K562 (cell line): Measurements from ENCODE around the gene HADHA. TPM values are rescaled to one million over a fixed set of nuclear protein-coding genes. Genes with fewer than 3 reads are reported as not detected.
A peak's percentile ranks its signal among the peaks of the same experiment; 100 is the strongest.

Source experiments
- ATAC-seq: fragments of 200-7000 bp; cut with Tn5 transposase; 3 replicates; pipeline ENCODE4 v1.9.1; 2020; ENCODE audit warnings: moderate library complexity
- BruUV-seq: library from RNA; stranded (reverse); fragments of 400-500 nt; replicated peaks from 2 replicates; lab custom pipeline; 2021; lab: Mats Ljungman, UMichigan
- CTCF ChIA-PET: fragments of 300-600 bp; formaldehyde crosslinking; extraction: SDS; loops from one replicate; lab custom pipeline; 2021; ENCODE audit warnings: low intra/inter-chr PET ratio; lab: Yijun Ruan, JAX
- POLR2A ChIA-PET: fragments of 300-600, 350-650 bp; sonication (Branson Sonifier 250); formaldehyde crosslinking; extraction: SDS; loops from one replicate; lab custom pipeline; 2021; ENCODE audit warnings: antibody characterized with exemption, inconsistent platforms; lab: Yijun Ruan, JAX
- DNase-seq, 4 experiments: peaks; one replicate each; pipeline versions ENCODE4 v3.0.0 to v3.0.0-alpha.2; 2011 to 2018; ENCODE audit warnings: low spot score in 3 of 4, mixed read lengths in 3 of 4; ENCODE audit errors: extremely low read depth in 1 of 4
- FAIRE-seq: peaks from 2 replicates; lab custom pipeline; 2011; peaks lifted over from hg19 to GRCh38; lab: Jason Lieb, UNC
- H2AFZ ChIP-seq: 2 replicates; pipeline ENCODE4 v1.6.0; 2011; ENCODE audit warnings: low read depth, low read length, control low read depth, inconsistent platforms
- H3K27ac ChIP-seq: fragments of 200-600 bp; 3 replicates; pipeline ENCODE4 v1.8.0; 2011; ENCODE audit warnings: low read depth, mild to moderate bottlenecking, control low read depth, inconsistent platforms, low read length, moderate library complexity, mixed read lengths; ENCODE audit errors: extremely low read depth
- H3K27me3 ChIP-seq, 2 experiments: fragments of 300-600 bp in 1 of 2; 2 replicates in 1 of 2; 3 replicates in 1 of 2; pipeline versions ENCODE4 v1.6.0 to v1.8.0; 2011; ENCODE audit warnings: inconsistent platforms in 2 of 2, low read length in 2 of 2, mild to moderate bottlenecking in 1 of 2, mixed read lengths in 1 of 2, moderate library complexity in 1 of 2; ENCODE audit not compliant: control insufficient read depth in 2 of 2, insufficient read depth in 2 of 2
- H3K36me3 ChIP-seq: fragments of 300-600 bp; 3 replicates; pipeline ENCODE4 v1.8.0; 2011; ENCODE audit warnings: mild to moderate bottlenecking, low read length, inconsistent platforms; ENCODE audit not compliant: control insufficient read depth, insufficient read depth
- H3K4me1 ChIP-seq, 2 experiments: fragments of 200-600 bp in 1 of 2; replicated peaks in 1 of 2; 2 replicates in 1 of 2; 3 replicates in 1 of 2; pipeline versions ENCODE4 v1.5.1 to v1.8.0; 2011; ENCODE audit warnings: inconsistent platforms in 2 of 2, low read length in 2 of 2, mild to moderate bottlenecking in 1 of 2, mixed read lengths in 1 of 2, moderate library complexity in 1 of 2; ENCODE audit not compliant: control insufficient read depth in 2 of 2, insufficient read depth in 2 of 2
- H3K4me2 ChIP-seq: 2 replicates; pipeline ENCODE4 v1.6.1; 2011; ENCODE audit warnings: low read length, control low read depth, inconsistent platforms, mixed read lengths; ENCODE audit not compliant: insufficient read depth
- H3K4me3 ChIP-seq: fragments of 200-600 bp; sonication (generic), shearing (Covaris generic); 2 replicates; pipeline ENCODE4 v1.5.1; 2016; ENCODE audit warnings: control low read depth, inconsistent platforms
- H3K79me2 ChIP-seq: fragments of 200-600 bp; 3 replicates; pipeline ENCODE4 v1.8.0; 2011; ENCODE audit warnings: low read length, inconsistent platforms; ENCODE audit not compliant: control insufficient read depth, insufficient read depth
- H3K9ac ChIP-seq, 2 experiments: 2 replicates each; pipeline versions ENCODE4 v1.6.0 to v1.6.1; 2011; ENCODE audit warnings: low read depth in 2 of 2, low read length in 2 of 2, control low read depth in 1 of 2, inconsistent platforms in 1 of 2, mild to moderate bottlenecking in 1 of 2, mixed read lengths in 1 of 2; ENCODE audit not compliant: insufficient read depth in 1 of 2
- H3K9me1 ChIP-seq: one replicate; pipeline ENCODE4 v1.6.0; 2011; ENCODE audit warnings: inconsistent platforms, mild to moderate bottlenecking, low read length, moderate library complexity; ENCODE audit not compliant: control insufficient read depth, insufficient read depth
- H3K9me3 ChIP-seq: replicated peaks from 2 replicates; pipeline ENCODE4 v1.5.1; 2011; ENCODE audit warnings: low read depth, low read length, inconsistent platforms; ENCODE audit not compliant: control insufficient read depth, insufficient read depth
- H4K20me1 ChIP-seq: replicated peaks from 2 replicates; pipeline ENCODE4 v1.6.1; 2011; ENCODE audit warnings: low read length, inconsistent platforms, mixed read lengths; ENCODE audit not compliant: control insufficient read depth, insufficient read depth
- PTTG1 ChIP-seq: fragments of 450-650 bp; IDR thresholded peaks from 2 replicates; pipeline ENCODE4 v1.6.1; 2016; ENCODE audit warnings: low read depth, mild to moderate bottlenecking, missing genetic modification characterization, missing compliant biosample characterization
- RAD21 ChIP-seq, 2 experiments: fragments of 250-450 bp in 1 of 2; fragments of 450-650 bp in 1 of 2; sonication (Bioruptor Pico) in 1 of 2; formaldehyde crosslinking in 1 of 2; IDR thresholded peaks in 1 of 2; conservative IDR thresholded peaks in 1 of 2; 2 replicates each; pipeline versions ENCODE4 v1.4.0 to v1.8.0; 2020 to 2022; ENCODE audit warnings: mild to moderate bottlenecking in 2 of 2, moderate library complexity in 1 of 2
- ZNF79 ChIP-seq: fragments of 250-450 bp; sonication (Bioruptor Pico); IDR thresholded peaks from 2 replicates; pipeline ENCODE4 v1.4.0; 2020; ENCODE audit warnings: low read depth, mild to moderate bottlenecking, moderate library complexity
- WGBS: fragments of 100-300 bp; shearing (Covaris generic); methylation state at CpG from one replicate; pipeline ENCODE4 v1.1.6; 2016; ENCODE audit warnings: low coverage, mixed read lengths; ENCODE audit not compliant: insufficient coverage; ENCODE audit errors: missing lambda C conversion rate; 5-methylcytosine and 5-hydroxymethylcytosine counted together
- in situ Hi-C: fragments of 300-500 bp; cut with MboI; formaldehyde crosslinking; loops from 4 replicates; pipeline ENCODE4 v1.15.0; 2018; ENCODE audit warnings: inconsistent platforms, mixed read lengths
- intact Hi-C: fragments of 100-400 bp; cut with micrococcal nuclease; formaldehyde crosslinking; loops from 2 replicates; pipeline ENCODE4 v1.14.2; 2022
- polyA plus RNA-seq, 8 experiments: library from polyadenylated mRNA; depleted of rRNA in 4 of 8; stranded (reverse) in 5 of 8; unstranded in 3 of 8; fragments of >200 nt; fragmentation: Nextera tagmentation in 2 of 8; fragmentation: Illumina TruSeq in 1 of 8; extraction: Ambion mirVana in 2 of 8; extraction: Trizol in 1 of 8; gene quantifications; 2 replicates each; pipeline versions ENCODE4 v1.2.1 to v1.2.3, GENCODE V29; 2011 to 2014; ENCODE audit warnings: inconsistent platforms in 1 of 8, missing spikeins in 1 of 8
- total RNA-seq, 7 experiments: library from RNA; depleted of rRNA in 6 of 7; stranded (reverse); fragments of >200 nt in 6 of 7; fragmentation: Illumina TruSeq in 2 of 7; extraction: Trizol in 2 of 7; gene quantifications; 2 replicates each; pipeline versions ENCODE4 v1.2.1 to v1.2.3, GENCODE V29; 2011 to 2021; ENCODE audit warnings: low replicate concordance in 1 of 7
- TF ChIP-seq, protein P1 (sequence below), 2 experiments: fragments of 450-650 bp; formaldehyde crosslinking in 1 of 2; IDR thresholded peaks; 2 replicates each; pipeline versions ENCODE4 v1.4.0 to v1.6.1; 2014 to 2020; ENCODE audit warnings: mild to moderate bottlenecking in 2 of 2, borderline replicate concordance in 1 of 2, low read depth in 1 of 2
- TF ChIP-seq, protein P2 (sequence below), 3 experiments: IDR thresholded peaks in 2 of 3; conservative IDR thresholded peaks in 1 of 3; 2 replicates each; pipeline ENCODE4 v1.5.1; 2011 to 2012; ENCODE audit warnings: low read length in 3 of 3, mild to moderate bottlenecking in 3 of 3, control low read depth in 2 of 3, improper control_type of control experiment in 1 of 3, inconsistent platforms in 1 of 3, low read depth in 1 of 3, mixed read lengths in 1 of 3, moderate library complexity in 1 of 3; ENCODE audit not compliant: insufficient read depth in 2 of 3

The HADHA gene
- total and polyA plus RNA-seq, 9 of the 15 experiments (the other 6 are each of a cell fraction or from before 2014, with no cell fraction given), result 145 to 326 (median 202) TPM

GRCh38 chr2:26235089-26235488 is 9.3 kb downstream of the HADHA start:
- no peak overlapping the region for H2AFZ ChIP-seq
- TF ChIP-seq, protein P1, sequence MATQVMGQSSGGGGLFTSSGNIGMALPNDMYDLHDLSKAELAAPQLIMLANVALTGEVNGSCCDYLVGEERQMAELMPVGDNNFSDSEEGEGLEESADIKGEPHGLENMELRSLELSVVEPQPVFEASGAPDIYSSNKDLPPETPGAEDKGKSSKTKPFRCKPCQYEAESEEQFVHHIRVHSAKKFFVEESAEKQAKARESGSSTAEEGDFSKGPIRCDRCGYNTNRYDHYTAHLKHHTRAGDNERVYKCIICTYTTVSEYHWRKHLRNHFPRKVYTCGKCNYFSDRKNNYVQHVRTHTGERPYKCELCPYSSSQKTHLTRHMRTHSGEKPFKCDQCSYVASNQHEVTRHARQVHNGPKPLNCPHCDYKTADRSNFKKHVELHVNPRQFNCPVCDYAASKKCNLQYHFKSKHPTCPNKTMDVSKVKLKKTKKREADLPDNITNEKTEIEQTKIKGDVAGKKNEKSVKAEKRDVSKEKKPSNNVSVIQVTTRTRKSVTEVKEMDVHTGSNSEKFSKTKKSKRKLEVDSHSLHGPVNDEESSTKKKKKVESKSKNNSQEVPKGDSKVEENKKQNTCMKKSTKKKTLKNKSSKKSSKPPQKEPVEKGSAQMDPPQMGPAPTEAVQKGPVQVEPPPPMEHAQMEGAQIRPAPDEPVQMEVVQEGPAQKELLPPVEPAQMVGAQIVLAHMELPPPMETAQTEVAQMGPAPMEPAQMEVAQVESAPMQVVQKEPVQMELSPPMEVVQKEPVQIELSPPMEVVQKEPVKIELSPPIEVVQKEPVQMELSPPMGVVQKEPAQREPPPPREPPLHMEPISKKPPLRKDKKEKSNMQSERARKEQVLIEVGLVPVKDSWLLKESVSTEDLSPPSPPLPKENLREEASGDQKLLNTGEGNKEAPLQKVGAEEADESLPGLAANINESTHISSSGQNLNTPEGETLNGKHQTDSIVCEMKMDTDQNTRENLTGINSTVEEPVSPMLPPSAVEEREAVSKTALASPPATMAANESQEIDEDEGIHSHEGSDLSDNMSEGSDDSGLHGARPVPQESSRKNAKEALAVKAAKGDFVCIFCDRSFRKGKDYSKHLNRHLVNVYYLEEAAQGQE (IDR thresholded peaks at IDR 0.05; ENCODE audit: borderline replicate concordance), result peak; percentile 50; the same call in 1 of the 2 replicates
- TF ChIP-seq, protein P1 (CRISPR knock-in tag; IDR thresholded peaks at IDR 0.05; ENCODE audit: low read depth), result no peak
- TF ChIP-seq RAD21 (CRISPR knock-in tag; conservative IDR thresholded peaks at IDR 0.05 in 1 of 2, IDR thresholded peaks at IDR 0.05 in 1 of 2) (peak in 1 of 2 experiments; percentile 26; a peak in 3 of 4 replicates), PTTG1 (tag) (no peak), ZNF79 (CRISPR knock-in tag) (no peak)
- TF ChIP-seq, protein P2, sequence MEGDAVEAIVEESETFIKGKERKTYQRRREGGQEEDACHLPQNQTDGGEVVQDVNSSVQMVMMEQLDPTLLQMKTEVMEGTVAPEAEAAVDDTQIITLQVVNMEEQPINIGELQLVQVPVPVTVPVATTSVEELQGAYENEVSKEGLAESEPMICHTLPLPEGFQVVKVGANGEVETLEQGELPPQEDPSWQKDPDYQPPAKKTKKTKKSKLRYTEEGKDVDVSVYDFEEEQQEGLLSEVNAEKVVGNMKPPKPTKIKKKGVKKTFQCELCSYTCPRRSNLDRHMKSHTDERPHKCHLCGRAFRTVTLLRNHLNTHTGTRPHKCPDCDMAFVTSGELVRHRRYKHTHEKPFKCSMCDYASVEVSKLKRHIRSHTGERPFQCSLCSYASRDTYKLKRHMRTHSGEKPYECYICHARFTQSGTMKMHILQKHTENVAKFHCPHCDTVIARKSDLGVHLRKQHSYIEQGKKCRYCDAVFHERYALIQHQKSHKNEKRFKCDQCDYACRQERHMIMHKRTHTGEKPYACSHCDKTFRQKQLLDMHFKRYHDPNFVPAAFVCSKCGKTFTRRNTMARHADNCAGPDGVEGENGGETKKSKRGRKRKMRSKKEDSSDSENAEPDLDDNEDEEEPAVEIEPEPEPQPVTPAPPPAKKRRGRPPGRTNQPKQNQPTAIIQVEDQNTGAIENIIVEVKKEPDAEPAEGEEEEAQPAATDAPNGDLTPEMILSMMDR (IDR thresholded peaks at IDR 0.05 in 2 of 3, conservative IDR thresholded peaks at IDR 0.05 in 1 of 3; ENCODE audit: insufficient read depth in 2 of 3, low read depth in 1 of 3, low read length in 3 of 3), result peak in 2 of 3 experiments; percentile 22 to 35; a peak in 2 of 6 replicates
- WGBS, result 76% methylated on average over 8 of the region's 9 CpGs
- H3K9ac ChIP-seq, result no peak overlapping the region
- no peaks in the 10 kb centered on the region for H3K27me3 ChIP-seq
- no peaks in the 10 kb centered on the region; the same call in 1 of the 2 replicates for H4K20me1 ChIP-seq
- ATAC-seq (peak; percentile 67; the same call in 2 of the 3 replicates), FAIRE-seq (no peak), DNase-seq (peak in 1 of 4 experiments; percentile 11)
- no TSS peak for BruUV-seq
- peaks cover 95% of the 10 kb centered on the region for H3K36me3 ChIP-seq
- intact Hi-C loops, result loop anchor here (10.0 kb wide), 1 partner anchor 230 kb away; no protein-coding TSS in a partner anchor
- no peaks in the 10 kb centered on the region for H3K9me1 ChIP-seq
- POLR2A ChIA-PET, result interaction anchor here (2.3 kb wide), 1 partner anchor 9 kb away, joined by 11 read pairs; the partner anchor contains the start of genes HADHA and HADHB
- no peaks in the 10 kb centered on the region for H3K9me3 ChIP-seq
- no peak overlapping the region for H3K27ac ChIP-seq
- peaks cover 21% of the 10 kb centered on the region for H3K79me2 ChIP-seq
- CTCF ChIA-PET, result interaction anchor here (0.6 to 1.5 kb wide), 6 partner anchors 93 to 238 kb away, joined by 3 to 7 read pairs (median 4); no protein-coding TSS in a partner anchor
- in situ Hi-C loops, result no loop called here
- no peak overlapping the region for H3K4me3 ChIP-seq
- H3K4me1 ChIP-seq, result no peaks in the 10 kb centered on the region
- no peak overlapping the region for H3K4me2 ChIP-seq
